HEK293T (cell line): ENCODE data around the gene CGNL1.

ENCODE experiments used
- FOXA1 ChIP-seq: fragments of 450-650 bp; IDR thresholded peaks from 2 replicates; pipeline ENCODE4 v1.6.1; 2016; ENCODE audit warnings: mild to moderate bottlenecking
- FOXM1 ChIP-seq: fragments of 450-650 bp; IDR thresholded peaks from 2 replicates; pipeline ENCODE4 v1.6.1; 2017; ENCODE audit warnings: mild to moderate bottlenecking, borderline replicate concordance
- HDGF ChIP-seq: fragments of 450-650 bp; IDR thresholded peaks from 2 replicates; pipeline ENCODE4 v1.6.1; 2017; ENCODE audit warnings: antibody characterized with exemption, borderline replicate concordance
- SP1 ChIP-seq: fragments of 450-650 bp; IDR thresholded peaks from 2 replicates; pipeline ENCODE4 v1.6.1; 2017
- SUZ12 ChIP-seq: fragments of 450-650 bp; IDR thresholded peaks from 2 replicates; pipeline ENCODE4 v1.6.1; 2016; ENCODE audit warnings: mild to moderate bottlenecking
- TARDBP ChIP-seq: fragments of 450-650 bp; IDR thresholded peaks from 2 replicates; pipeline ENCODE4 v1.6.1; 2016
- ZNF384 ChIP-seq: fragments of 450-650 bp; IDR thresholded peaks from 2 replicates; pipeline ENCODE4 v1.6.1; 2016

DNA sequence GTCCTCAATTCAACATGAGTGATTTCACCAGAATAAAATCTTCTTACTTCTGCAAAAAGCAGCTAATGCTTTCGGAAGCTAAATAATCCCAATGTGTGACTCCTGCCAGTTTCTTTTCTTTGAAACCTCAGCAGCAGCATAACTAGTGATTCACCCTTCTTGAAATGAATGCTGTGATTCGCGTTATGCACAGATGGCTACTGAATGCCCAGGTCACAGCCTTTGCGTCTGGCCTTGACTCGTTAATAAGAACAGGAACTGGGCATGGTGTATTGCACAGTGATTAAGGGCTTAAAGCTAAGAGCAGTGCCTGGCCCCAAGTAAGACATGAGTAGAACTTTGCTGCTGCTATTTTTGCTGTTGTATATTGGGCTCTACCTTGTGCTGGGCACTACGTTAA, 19.0 kb downstream of the CGNL1 start:
- TF ChIP-seq SP1 (no peak), FOXA1 (no peak), HDGF (no peak), ZNF384 (no peak), SUZ12 (no peak), FOXM1 (no peak), TARDBP (no peak)
